HepG2 (cell line): ENCODE results near the gene IDUA. TPM values are rescaled to one million over a fixed set of nuclear protein-coding genes. Genes with fewer than 3 reads are reported as not detected.

Experiments
- ATAC-seq: fragments of 200-7000 bp; cut with Tn5 transposase; 3 replicates; pipeline ENCODE4 v1.9.1; 2020; ENCODE audit warnings: mild to moderate bottlenecking, moderate library complexity
- BruUV-seq: library from RNA; stranded (reverse); fragments of 400-500 nt; replicated peaks from 2 replicates; lab custom pipeline; 2021; lab: Mats Ljungman, UMichigan
- CTCF ChIA-PET: fragments of 300-600 bp; formaldehyde crosslinking; extraction: SDS; loops from one replicate; lab custom pipeline; 2021; ENCODE audit warnings: low total read pairs, inconsistent platforms, low intra/inter-chr PET ratio; lab: Yijun Ruan, JAX
- POLR2A ChIA-PET: fragments of 350-600 bp; sonication (Branson Sonifier 250); formaldehyde crosslinking; loops from one replicate; lab custom pipeline; 2020; ENCODE audit warnings: antibody characterized with exemption, inconsistent platforms; lab: Yijun Ruan, JAX
- DNase-seq: peaks from one replicate; pipeline ENCODE4 v3.0.0-alpha.2; 2015; ENCODE audit warnings: low spot score
- FAIRE-seq: peaks from 3 replicates; lab custom pipeline; 2011; peaks lifted over from hg19 to GRCh38; lab: Jason Lieb, UNC
- H2AFZ ChIP-seq: one replicate; pipeline ENCODE4 v1.6.1; 2011; ENCODE audit warnings: low read length, inconsistent platforms
- H3K27ac ChIP-seq: fragments of 300-600 bp; 3 replicates; pipeline ENCODE4 v1.8.0; 2011; ENCODE audit warnings: mixed run types, mild to moderate bottlenecking, mixed read lengths, low read length, inconsistent platforms; ENCODE audit not compliant: insufficient read depth; ENCODE audit errors: extremely low read length
- H3K27me3 ChIP-seq, 2 experiments: fragments of 200-600 bp in 1 of 2; 2 replicates in 1 of 2; 3 replicates in 1 of 2; pipeline versions ENCODE4 v1.6.0 to v1.8.0; 2011; ENCODE audit warnings: low read length in 2 of 2, mild to moderate bottlenecking in 2 of 2, moderate library complexity in 2 of 2, inconsistent platforms in 1 of 2; ENCODE audit not compliant: insufficient read depth in 2 of 2, control insufficient read depth in 1 of 2
- H3K36me3 ChIP-seq, 2 experiments: fragments of 200-600 bp in 1 of 2; replicated peaks in 1 of 2; 2 replicates in 1 of 2; 3 replicates in 1 of 2; pipeline versions ENCODE4 v1.5.1 to v1.8.0; 2011; ENCODE audit warnings: low read length in 2 of 2, inconsistent platforms in 1 of 2; ENCODE audit not compliant: insufficient read depth in 2 of 2, control insufficient read depth in 1 of 2
- H3K4me1 ChIP-seq: 2 replicates; pipeline ENCODE4 v1.5.1; 2012; ENCODE audit warnings: low read length, inconsistent platforms; ENCODE audit not compliant: insufficient read depth
- H3K4me2 ChIP-seq: 2 replicates; pipeline ENCODE4 v1.6.0; 2011; ENCODE audit warnings: low read depth, low read length, inconsistent platforms
- H3K4me3 ChIP-seq, 3 experiments: fragments of 200-600 bp in 1 of 3; sonication (generic), shearing (Covaris generic) in 1 of 3; replicated peaks in 1 of 3; 2 replicates each; pipeline ENCODE4 v1.5.1; 2011 to 2016; ENCODE audit warnings: low read length in 3 of 3, inconsistent platforms in 2 of 3, low read depth in 2 of 3, mild to moderate bottlenecking in 2 of 3, control low read depth in 1 of 3, mixed read lengths in 1 of 3; ENCODE audit not compliant: insufficient read depth in 1 of 3
- H3K79me2 ChIP-seq: one replicate; pipeline ENCODE4 v1.6.1; 2011; ENCODE audit warnings: low read length, inconsistent platforms; ENCODE audit not compliant: insufficient read depth
- H3K9ac ChIP-seq: 2 replicates; pipeline ENCODE4 v1.6.0; 2011; ENCODE audit warnings: mild to moderate bottlenecking, low read depth, low read length, inconsistent platforms; ENCODE audit not compliant: insufficient read depth
- H3K9me3 ChIP-seq: 2 replicates; pipeline ENCODE4 v1.5.1; 2012; ENCODE audit warnings: mild to moderate bottlenecking, low read length
- H4K20me1 ChIP-seq: 2 replicates; pipeline ENCODE4 v1.6.0; 2011; ENCODE audit warnings: inconsistent platforms, mild to moderate bottlenecking, low read length, moderate library complexity; ENCODE audit not compliant: insufficient read depth
- JARID2 ChIP-seq: sonication (generic); formaldehyde crosslinking; IDR thresholded peaks from 2 replicates; pipeline ENCODE4 v1.8.1; 2023; ENCODE audit warnings: missing genetic modification reagents, inconsistent platforms; ENCODE audit not compliant: insufficient replicate concordance
- JUND ChIP-seq: sonication (generic); formaldehyde crosslinking; IDR thresholded peaks from 2 replicates; pipeline ENCODE4 v1.8.0; 2022; ENCODE audit warnings: mild to moderate bottlenecking, missing genetic modification reagents
- RELA ChIP-seq: sonication (generic); formaldehyde crosslinking; IDR thresholded peaks from 2 replicates; pipeline ENCODE4 v1.4.0; 2020; ENCODE audit warnings: missing genetic modification reagents
- SP4 ChIP-seq: sonication (generic); formaldehyde crosslinking; IDR thresholded peaks from 2 replicates; pipeline ENCODE4 v1.8.1; 2023; ENCODE audit warnings: mild to moderate bottlenecking, missing genetic modification reagents
- ZNF232 ChIP-seq: sonication (generic); formaldehyde crosslinking; IDR thresholded peaks from 2 replicates; pipeline ENCODE4 v1.4.0; 2020; ENCODE audit warnings: missing genetic modification reagents, borderline replicate concordance
- ZNF639 ChIP-seq: conservative IDR thresholded peaks from 2 replicates; pipeline ENCODE4 v1.6.1; 2018; ENCODE audit warnings: missing genetic modification reagents
- ZNF720 ChIP-seq: sonication (generic); formaldehyde crosslinking; IDR thresholded peaks from 2 replicates; pipeline ENCODE4 v1.4.0; 2020; ENCODE audit warnings: missing genetic modification reagents
- ZNF782 ChIP-seq: sonication (generic); formaldehyde crosslinking; IDR thresholded peaks from 2 replicates; pipeline ENCODE4 v1.4.0; 2020; ENCODE audit warnings: missing genetic modification reagents, mild to moderate bottlenecking, borderline replicate concordance
- WGBS: methylation state at CpG from one replicate; pipeline ENCODE4 v1.1.6; 2017; ENCODE audit warnings: low lambda C conversion rate; 5-methylcytosine and 5-hydroxymethylcytosine counted together
- in situ Hi-C: cut with HindIII; loops from 2 replicates; pipeline ENCODE4 v1.10.0; 2017; ENCODE audit warnings: low pct_unique_long_range_greater_than_20kb; ENCODE audit not compliant: extremely low pct_ligation_motif_present
- intact Hi-C: fragments of 100-400 bp; cut with micrococcal nuclease; formaldehyde crosslinking; loops from one replicate; pipeline ENCODE4 v1.10.0; 2022; ENCODE audit not compliant: unreplicated experiment
- polyA plus RNA-seq, 8 experiments: library from polyadenylated mRNA; depleted of rRNA in 3 of 8; stranded (reverse) in 7 of 8; unstranded in 1 of 8; fragments of >200 nt; fragmentation: Illumina TruSeq in 4 of 8; extraction: Trizol in 4 of 8; gene quantifications; 2 replicates each; pipeline versions ENCODE4 v1.2.1 to v1.2.3, GENCODE V29; 2011 to 2016; ENCODE audit warnings: low read depth in 4 of 8, missing spikeins in 1 of 8, mixed read lengths in 1 of 8; ENCODE audit not compliant: insufficient read depth in 1 of 8
- total RNA-seq, 5 experiments: library from RNA; depleted of rRNA; stranded (reverse); fragments of >200 nt; fragmentation: Illumina TruSeq; extraction: Trizol; gene quantifications; 2 replicates each; pipeline ENCODE4 v1.2.3, GENCODE V29; 2016; ENCODE audit warnings: low read depth in 1 of 5
- TF ChIP-seq, protein P1 (sequence below): sonication (generic); formaldehyde crosslinking; IDR thresholded peaks from 2 replicates; pipeline ENCODE4 v1.4.0; 2020; ENCODE audit warnings: mild to moderate bottlenecking, missing genetic modification reagents
- TF ChIP-seq, protein P2 (sequence below): sonication (generic); formaldehyde crosslinking; IDR thresholded peaks from 2 replicates; pipeline ENCODE4 v1.5.1; 2020; ENCODE audit warnings: missing genetic modification reagents, mild to moderate bottlenecking, borderline replicate concordance

The IDUA gene
- total and polyA plus RNA-seq, 2 of the 13 experiments (the other 11 are each of a cell fraction or from before 2014, with no cell fraction given), result 0.77 to 1.0 TPM

GRCh38 chr4:1047976-1048772, 61.3 kb downstream of the IDUA start:
- H3K36me3 ChIP-seq, result no peaks in the 10 kb centered on the region
- TF ChIP-seq ZNF720 (CRISPR knock-in tag) (no peak), SP4 (CRISPR knock-in tag) (no peak), JARID2 (CRISPR knock-in tag) (no peak), ZNF782 (no peak)
- H3K4me1 ChIP-seq, result peaks cover 23% of the 10 kb centered on the region
- H2AFZ ChIP-seq, result no peak overlapping the region
- CTCF ChIA-PET, result no interaction called here
- H3K79me2 ChIP-seq, result no peaks in the 10 kb centered on the region
- no peak overlapping the region for H3K4me3 ChIP-seq
- no peak for FAIRE-seq
- intact Hi-C loops (no loop called here), in situ Hi-C loops (no loop called here)
- peaks cover 27% of the 10 kb centered on the region; the same call in 1 of the 2 replicates for H4K20me1 ChIP-seq
- DNase-seq, result no peak
- no peak overlapping the region for H3K9ac ChIP-seq
- no peak for ATAC-seq
- peaks cover 32 to 85% of the 10 kb centered on the region in 2 experiments for H3K27me3 ChIP-seq
- no peak overlapping the region for H3K4me2 ChIP-seq
- POLR2A ChIA-PET, result no interaction called here
- 32% methylated on average over 19 of the region's 34 CpGs for WGBS
- no TSS peak for BruUV-seq
- H3K27ac ChIP-seq, result no peak overlapping the region
- H3K9me3 ChIP-seq, result no peaks in the 10 kb centered on the region

DNA sequence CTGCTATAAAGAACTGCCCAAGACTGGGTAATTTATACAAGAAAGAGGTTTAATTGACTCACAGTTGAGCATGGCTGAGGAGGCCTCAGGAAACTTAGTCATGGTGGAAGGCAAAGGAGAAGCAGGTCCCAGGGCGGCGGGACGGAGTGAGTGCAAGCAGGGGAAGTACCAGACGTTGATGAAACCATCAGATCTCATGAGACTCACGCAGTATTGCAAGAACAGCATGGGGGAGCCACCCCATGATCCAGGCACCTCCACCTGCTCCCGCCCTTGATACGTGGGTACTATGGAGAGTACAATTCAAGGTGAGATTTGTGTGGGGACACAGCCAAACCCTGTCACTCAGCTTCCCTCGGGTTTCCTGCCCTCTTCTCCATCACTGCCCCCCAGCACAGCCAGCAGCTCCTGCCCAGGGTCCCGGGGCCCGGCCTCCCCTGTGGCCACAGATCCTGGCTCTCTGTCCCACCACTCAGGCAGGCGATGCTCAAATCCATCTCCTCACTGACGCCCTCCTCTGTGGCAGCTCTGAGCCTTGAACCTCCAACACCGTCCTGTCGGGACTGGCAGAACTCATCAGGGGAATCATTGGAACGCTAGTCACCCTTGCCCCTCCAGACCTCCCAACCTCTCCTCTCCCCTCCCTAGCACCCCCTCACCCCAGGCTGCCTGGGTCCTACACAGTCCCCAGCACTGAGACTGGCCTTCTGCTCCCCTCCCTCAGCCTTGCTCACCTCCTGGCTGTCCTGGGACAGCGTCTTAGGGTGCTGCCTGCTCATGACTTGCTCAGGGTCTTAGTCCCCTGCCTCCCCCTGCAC, 62.1 kb downstream of the IDUA start:
- no peak overlapping the region for H3K27ac ChIP-seq
- in situ Hi-C loops, result no loop called here
- FAIRE-seq, result no peak
- H3K36me3 ChIP-seq, result no peaks in the 10 kb centered on the region
- H2AFZ ChIP-seq, result no peak overlapping the region
- H3K4me2 ChIP-seq, result no peak overlapping the region
- no peaks in the 10 kb centered on the region for H3K79me2 ChIP-seq
- CTCF ChIA-PET, result no interaction called here
- no peak overlapping the region for H3K9ac ChIP-seq
- H4K20me1 ChIP-seq, result peaks cover 27% of the 10 kb centered on the region; the same call in 1 of the 2 replicates
- no peak for DNase-seq
- BruUV-seq, result no TSS peak
- H3K27me3 ChIP-seq, result peaks cover 36 to 86% of the 10 kb centered on the region in 2 experiments
- intact Hi-C loops, result no loop called here
- ATAC-seq, result no peak
- peaks cover 15% of the 10 kb centered on the region for H3K4me1 ChIP-seq
- H3K9me3 ChIP-seq, result no peaks in the 10 kb centered on the region
- H3K4me3 ChIP-seq, result no peak overlapping the region
- WGBS, result 42% methylated on average over 15 of the region's 16 CpGs
- POLR2A ChIA-PET, result no interaction called here
- TF ChIP-seq ZNF232, result no peak
- TF ChIP-seq, protein P1, sequence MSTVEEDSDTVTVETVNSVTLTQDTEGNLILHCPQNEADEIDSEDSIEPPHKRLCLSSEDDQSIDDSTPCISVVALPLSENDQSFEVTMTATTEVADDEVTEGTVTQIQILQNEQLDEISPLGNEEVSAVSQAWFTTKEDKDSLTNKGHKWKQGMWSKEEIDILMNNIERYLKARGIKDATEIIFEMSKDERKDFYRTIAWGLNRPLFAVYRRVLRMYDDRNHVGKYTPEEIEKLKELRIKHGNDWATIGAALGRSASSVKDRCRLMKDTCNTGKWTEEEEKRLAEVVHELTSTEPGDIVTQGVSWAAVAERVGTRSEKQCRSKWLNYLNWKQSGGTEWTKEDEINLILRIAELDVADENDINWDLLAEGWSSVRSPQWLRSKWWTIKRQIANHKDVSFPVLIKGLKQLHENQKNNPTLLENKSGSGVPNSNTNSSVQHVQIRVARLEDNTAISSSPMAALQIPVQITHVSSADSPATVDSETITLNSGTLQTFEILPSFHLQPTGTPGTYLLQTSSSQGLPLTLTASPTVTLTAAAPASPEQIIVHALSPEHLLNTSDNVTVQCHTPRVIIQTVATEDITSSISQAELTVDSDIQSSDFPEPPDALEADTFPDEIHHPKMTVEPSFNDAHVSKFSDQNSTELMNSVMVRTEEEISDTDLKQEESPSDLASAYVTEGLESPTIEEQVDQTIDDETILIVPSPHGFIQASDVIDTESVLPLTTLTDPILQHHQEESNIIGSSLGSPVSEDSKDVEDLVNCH (CRISPR knock-in tag), result no peak
- no peak for TF ChIP-seq ZNF639 (CRISPR knock-in tag)
- TF ChIP-seq, protein P2, sequence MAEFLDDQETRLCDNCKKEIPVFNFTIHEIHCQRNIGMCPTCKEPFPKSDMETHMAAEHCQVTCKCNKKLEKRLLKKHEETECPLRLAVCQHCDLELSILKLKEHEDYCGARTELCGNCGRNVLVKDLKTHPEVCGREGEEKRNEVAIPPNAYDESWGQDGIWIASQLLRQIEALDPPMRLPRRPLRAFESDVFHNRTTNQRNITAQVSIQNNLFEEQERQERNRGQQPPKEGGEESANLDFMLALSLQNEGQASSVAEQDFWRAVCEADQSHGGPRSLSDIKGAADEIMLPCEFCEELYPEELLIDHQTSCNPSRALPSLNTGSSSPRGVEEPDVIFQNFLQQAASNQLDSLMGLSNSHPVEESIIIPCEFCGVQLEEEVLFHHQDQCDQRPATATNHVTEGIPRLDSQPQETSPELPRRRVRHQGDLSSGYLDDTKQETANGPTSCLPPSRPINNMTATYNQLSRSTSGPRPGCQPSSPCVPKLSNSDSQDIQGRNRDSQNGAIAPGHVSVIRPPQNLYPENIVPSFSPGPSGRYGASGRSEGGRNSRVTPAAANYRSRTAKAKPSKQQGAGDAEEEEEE (CRISPR knock-in tag), result no peak
- no peak for TF ChIP-seq JUND (CRISPR knock-in tag)
- no peak for TF ChIP-seq RELA (CRISPR knock-in tag)
